Left kidney (tissue), 2 donors: Measurements from ENCODE around the gene SCAPER. TPM values are rescaled to one million over a fixed set of nuclear protein-coding genes. Genes with fewer than 3 reads are reported as not detected.
"Not testable (repeated sequence)": the region's sequence is repeated elsewhere in the genome, so short reads cannot be mapped to it uniquely, and the experiment has no call there.

Experiments
- DNase-seq: peaks from one replicate; pipeline ENCODE4 v3.0.0-alpha.2; 2013
- polyA plus RNA-seq: library from polyadenylated mRNA; unstranded; fragments of 120-200 nt; gene quantifications from one replicate; pipeline ENCODE4 v1.2.1, GENCODE V29; 2013; ENCODE audit not compliant: insufficient read length

The SCAPER gene
- polyA plus RNA-seq, 1 donor = 21.9 TPM

DNA sequence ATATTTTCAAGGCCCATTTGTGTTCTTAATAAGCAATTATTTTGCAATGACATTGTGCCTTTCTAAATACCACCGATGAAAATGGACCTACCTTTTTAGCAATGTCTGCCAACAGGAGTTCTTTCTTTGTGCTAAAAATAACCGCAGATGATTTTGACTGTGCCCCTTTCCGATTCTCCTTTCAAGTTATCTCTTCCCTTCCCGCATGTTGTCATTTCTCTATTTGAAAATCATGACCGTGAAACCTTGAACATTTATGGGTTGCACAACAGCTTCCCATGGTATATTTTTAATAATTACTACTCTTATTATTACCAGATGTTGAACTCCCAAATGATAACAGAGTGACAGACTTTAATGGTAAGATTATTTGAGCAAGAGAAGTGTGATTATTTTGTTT, 583.5 kb downstream of the SCAPER start:
- no peak for DNase-seq

DNA sequence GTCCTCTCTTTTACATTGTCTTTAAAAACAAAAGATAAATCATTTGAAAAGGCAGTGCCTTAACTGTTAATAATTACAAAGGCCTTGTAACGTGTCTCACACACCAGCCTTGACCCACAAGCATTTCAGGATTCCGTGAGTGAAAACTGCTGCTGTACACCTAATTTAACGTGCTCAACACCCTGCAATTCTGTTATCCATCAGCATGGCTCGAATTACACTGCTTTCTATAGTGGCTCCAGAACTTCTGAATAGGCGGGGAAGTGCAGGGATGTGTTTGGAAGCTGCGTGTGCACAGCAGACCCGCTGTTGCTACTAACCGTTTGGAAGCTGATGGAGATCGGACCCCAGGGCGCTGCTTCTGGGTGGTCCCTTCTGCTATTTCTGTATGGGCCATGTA, 584.0 kb downstream of the SCAPER start:
- DNase-seq = no peak

DNA sequence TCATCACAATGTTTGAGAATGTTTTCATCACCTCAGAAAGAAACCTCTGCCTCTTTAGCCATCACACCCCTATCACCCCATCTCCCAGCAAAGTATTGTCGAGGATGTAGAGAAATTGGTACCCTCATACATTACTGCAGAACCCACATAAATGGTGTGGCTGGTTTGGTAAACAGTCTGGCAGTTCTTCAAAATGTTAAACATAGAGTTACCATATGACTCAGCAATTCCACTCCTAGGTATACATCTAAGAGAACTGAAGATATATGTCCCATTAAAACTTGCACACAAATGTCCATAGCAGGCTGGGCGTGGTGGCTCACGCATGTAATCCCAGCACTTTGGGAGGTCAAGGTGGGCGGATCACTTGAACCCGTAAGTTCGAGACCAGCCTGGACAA, 585.1 kb downstream of the SCAPER start:
- DNase-seq = no peak

DNA sequence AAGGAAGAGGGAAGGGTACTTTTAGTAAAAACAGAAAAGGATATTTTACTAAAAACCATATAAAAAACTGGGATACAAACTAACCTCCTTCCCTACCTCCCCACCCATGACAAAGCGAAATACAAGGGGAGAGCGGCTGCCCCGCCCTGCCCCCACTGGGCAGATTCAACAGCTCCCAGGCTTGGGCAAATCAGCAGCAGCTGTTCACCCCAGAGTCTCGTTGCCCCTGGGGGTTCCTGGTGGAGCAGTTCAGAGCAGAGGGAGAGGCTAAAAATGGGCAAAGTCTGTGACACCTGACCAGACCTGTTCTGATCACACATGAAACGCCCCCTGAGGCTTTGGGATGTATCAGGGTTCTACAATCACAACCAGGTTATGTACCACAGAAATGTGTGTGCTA, 591.4 kb downstream of the SCAPER start:
- no peak for DNase-seq

DNA sequence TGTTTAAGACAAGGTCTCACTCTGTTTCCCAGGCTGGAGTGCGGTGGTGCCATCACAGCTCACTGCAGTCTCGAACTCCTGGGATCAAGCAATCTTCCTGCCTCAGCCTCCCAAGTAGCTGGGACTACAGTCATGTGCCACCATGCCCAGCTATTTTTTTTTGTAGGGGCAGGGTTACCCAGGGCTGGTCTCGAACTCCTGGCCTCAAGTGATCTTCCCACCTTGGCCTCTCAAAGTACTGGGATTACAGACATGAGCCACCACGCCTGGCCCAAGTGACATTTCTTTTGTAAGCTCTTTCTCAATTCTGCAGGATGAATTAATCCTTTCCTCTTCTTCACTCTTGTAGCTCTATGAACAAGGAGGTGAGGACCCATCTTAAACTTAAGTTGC, 592.0 kb downstream of the SCAPER start:
- DNase-seq = not testable (repeated sequence)

DNA sequence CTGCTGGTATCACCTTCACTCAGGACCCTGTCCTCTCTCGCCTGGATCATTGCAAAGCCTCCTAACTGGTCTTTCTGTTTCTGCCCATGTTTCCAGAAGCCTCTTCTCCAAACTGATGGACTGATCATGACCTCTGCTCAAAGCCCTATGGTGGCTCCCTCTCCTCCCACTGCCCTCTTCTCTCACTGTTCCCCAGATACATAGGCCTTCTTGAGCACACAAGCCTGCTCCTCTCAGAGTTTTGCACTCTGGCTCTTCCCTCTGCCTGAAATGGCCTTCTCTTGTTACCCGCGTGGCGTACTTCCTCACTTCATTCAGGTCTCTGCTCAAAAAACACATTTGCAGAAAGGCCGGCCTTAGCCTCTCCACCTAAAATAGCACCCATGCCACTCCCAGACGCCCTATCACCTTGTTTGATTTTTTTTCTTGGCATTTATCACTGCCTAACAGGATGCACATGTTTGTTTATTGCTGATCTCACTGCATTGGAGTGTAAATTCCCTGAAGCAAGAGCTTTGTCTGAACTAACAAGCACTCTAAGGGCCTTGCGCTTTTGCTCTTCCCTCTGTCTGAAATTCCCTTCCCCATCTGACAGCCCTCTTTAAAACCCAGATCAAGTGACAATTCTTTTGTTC, 592.5 kb downstream of the SCAPER start:
- DNase-seq = no peak

DNA sequence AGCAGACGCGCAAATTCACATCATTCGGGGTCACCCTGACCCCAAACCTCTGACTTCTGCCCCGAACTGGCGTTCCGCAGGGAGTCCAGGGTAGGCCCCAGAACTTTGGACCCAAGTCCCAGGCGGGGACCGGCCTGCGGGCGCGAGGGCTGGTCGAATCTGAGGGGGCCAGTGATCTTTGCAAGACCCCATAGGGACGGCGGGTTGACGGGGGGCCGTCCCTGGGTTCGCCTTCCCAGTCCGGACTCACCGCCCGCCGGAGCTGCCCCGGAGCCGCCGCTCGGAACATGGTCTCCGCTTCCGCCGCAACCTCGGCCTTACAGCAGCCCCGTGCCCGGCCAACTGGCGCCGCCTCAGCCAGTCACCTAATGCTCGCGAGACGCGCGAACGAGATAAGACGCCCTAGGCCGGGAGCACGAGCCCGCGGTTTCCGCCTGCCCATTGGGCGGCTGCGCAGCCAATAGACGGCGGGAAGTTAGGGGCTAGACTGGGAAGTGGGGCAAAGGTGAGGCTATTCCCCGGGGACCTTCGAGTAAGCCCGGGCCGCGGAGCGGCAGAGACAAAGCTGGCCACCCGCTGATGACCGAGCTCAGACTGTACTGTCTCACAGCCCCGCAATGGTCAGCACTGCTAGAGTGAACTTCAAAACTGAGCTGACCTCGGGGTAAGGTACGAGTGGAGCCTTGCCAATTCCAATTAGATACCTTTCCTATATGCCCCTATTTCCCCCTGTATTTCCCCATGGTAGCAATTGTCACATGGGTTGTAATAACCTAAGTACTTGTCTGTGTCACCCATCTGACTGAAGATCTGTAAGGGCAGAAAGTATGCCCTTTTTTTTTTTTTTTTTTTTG, 593.8 kb downstream of the SCAPER start, which contains the start of gene ETFA:
ETFA (minus strand) TSS at position 370 of the 854 bp plus-strand sequence; CDS start at position 289, 81 bp downstream.
- DNase-seq = peak; percentile 95

DNA sequence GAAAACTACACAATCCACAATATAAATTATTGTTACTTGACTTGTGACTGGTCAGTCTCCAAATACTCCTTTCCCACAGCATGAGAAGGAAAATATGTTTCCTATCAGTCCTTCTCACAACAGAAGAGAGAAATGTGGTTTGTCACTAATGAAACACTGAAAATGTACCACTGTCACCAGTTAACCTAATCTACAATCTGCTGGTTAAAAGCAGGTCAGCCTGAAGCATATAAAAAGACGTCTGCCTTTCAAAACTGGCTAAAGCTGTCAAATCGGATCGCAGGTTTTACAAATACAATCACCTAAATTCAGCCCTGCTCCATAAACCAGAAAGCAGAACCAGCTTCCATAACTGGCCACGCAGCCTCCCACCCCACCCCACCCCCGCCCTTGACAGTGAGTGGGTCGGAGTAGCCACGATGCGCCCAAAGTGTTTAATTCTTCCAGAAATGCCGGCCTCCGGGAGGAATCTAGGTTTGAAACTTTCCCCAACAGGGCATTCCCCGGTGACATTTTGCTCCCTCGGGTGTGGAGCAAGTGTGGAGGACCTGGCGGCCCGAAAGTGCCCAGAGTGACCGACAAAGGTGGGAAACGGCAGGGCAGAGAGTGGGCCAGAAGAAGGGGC, 594.6 kb downstream of the SCAPER start:
- DNase-seq = no peak

DNA sequence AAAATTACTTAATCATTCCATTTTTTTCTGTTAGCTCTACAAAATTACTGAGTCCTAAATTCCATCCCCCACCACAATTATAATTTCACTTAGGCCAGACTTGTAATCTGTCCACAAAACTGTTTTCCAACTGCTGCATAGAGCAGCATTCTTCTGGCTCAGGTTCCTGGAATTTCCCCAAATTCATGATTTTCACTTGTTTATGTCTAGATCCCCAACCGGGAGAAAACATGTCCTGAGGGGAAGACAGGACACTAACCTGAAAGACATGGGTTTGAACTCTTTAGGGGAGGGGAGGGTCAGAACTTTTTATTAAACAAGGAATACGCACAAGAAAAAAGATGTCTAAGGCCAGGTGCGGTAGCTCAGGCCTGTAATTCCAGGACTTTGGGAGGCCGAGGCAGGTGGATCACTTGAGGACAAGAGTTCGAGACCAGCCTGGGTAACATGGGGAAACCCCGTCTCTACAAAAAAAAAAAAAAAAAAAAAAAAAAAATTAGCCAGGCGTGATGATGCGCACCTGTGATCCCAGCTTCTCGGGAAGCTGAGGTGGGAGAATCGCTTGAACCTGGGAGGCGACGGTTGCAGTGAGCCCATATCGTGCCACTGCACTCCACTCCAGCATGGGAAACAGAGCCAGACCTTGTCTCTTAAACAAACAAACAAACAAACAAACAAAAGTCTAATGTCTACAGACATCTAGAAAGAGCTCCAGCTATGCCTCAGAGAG, 595.4 kb downstream of the SCAPER start:
- no peak for DNase-seq

DNA sequence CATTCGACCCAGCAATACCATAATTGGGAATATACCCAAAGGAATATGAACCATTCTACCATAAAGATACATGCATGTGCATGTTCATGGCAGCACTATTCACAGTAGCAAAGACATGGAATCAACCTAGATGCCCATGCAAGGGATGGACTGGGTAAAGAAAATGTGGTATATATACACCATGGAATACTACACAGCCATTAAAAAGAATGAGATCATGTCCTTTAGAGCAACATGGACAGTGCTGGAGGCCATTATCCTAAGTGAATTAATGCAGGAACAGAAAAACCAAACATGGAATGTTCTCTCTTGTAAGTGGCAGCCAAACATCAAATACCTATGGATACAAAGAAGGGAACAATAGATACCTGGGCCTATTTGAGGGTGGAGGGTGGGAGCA, 601.2 kb downstream of the SCAPER start:
- no peak for DNase-seq

DNA sequence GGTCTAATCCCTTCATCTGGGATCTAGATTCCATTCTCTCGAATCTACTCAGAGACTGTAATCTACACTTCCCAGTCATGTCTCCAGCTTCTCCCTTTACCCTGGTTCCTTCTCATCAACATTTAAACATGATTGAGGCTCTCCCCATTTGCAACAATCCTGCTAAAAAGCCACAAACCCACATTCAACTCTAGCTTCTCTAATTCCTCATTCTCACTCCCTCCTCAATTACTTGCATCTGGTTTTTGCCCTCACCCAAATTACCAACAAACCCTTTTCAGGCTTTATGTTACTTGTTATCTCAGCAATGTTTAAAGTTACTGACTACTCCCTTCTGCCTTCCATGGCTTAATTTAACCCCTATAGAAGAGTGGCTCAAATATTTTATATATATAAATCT, 605.4 kb downstream of the SCAPER start:
- DNase-seq = no peak

DNA sequence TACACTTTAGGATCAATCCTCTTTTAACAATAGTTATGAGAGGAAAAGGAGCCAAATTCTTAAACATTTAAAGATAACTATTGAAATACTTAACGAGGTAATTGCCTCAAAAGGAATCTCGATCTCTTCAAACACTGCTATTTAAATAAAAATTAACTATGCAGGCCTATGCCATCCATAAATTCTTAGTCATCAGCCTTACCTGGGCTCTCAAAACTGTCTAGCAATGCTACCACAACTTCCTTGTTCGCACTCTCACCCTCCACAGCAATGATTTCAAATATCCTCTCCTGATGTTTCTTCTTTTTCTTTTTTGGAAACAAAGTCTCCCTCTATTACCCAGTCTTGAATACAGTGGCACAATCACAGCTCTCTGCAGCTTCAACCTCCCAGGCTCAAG, 606.2 kb downstream of the SCAPER start:
- no peak for DNase-seq

DNA sequence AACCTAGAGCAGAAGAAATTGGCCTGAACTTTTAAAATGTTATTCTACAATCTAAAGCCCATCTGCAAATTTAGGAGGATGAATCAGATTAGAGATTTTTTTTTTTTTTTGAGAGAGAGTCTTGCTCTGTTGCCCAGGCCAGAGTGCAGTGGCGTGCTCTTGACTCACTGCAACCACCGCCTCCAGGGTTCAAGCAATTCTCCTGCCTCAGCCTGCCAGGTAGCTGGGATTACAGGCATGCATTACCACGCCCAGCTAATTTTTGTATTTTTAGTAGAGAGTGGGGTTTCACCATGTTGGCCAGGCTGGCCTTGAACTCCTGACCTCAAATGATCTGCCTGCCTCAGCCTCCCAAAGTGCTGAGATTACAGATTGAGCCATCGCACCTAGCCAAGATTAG, 607.2 kb downstream of the SCAPER start:
- DNase-seq = not testable (repeated sequence)

Other genes with a start within 250 kb of the SCAPER start
- gene RCN2, start 26.4 kb upstream of the SCAPER start, polyA plus RNA-seq = 231 TPM
- 1.4 TPM for gene PSTPIP1, start 89.8 kb upstream of the SCAPER start, polyA plus RNA-seq
- 464 TPM for gene TSPAN3, start 165.8 kb upstream of the SCAPER start, polyA plus RNA-seq